Heart right ventricle (tissue), 16 donors: ENCODE data around the gene PIAS2. TPM values are rescaled to one million over a fixed set of nuclear protein-coding genes. Genes with fewer than 3 reads are reported as not detected.
A peak's percentile ranks its signal among the peaks of the same experiment; 100 is the strongest.
"Not testable (repeated sequence)": the region's sequence is repeated elsewhere in the genome, so short reads cannot be mapped to it uniquely, and the experiment has no call there.

Source experiments
- ATAC-seq, 8 donors: fragments of 200-7000 bp; cut with Tn5 transposase; one replicate each; pipeline ENCODE4 v1.9.1; 2020; ENCODE audit warnings: mild to moderate bottlenecking in 8 of 8, moderate library complexity in 8 of 8, moderate number of reproducible peaks in 1 of 8
- DNase-seq, 2 donors: peaks; one replicate each; pipeline ENCODE4 v3.0.0-alpha.2; 2020
- H3K27ac ChIP-seq, 10 donors: fragments of 200-600 bp; sonication (generic) in 2 of 10; one replicate each; pipeline versions ENCODE4 v1.5.0 to v1.8.0; 2020 to 2022; ENCODE audit warnings: mild to moderate bottlenecking in 3 of 10
- H3K27me3 ChIP-seq, 7 donors: fragments of 200-600 bp; one replicate each; pipeline ENCODE4 v1.8.0; 2021 to 2022; ENCODE audit warnings: mild to moderate bottlenecking in 2 of 7
- H3K36me3 ChIP-seq, 9 donors: fragments of 200-600 bp; sonication (generic) in 1 of 9; one replicate each; pipeline versions ENCODE4 v1.5.0 to v1.8.0; 2020 to 2022; ENCODE audit warnings: mild to moderate bottlenecking in 2 of 9
- H3K4me1 ChIP-seq, 9 donors: fragments of 200-600 bp; sonication (generic) in 1 of 9; one replicate each; pipeline versions ENCODE4 v1.5.0 to v1.8.0; 2020 to 2022; ENCODE audit warnings: mild to moderate bottlenecking in 4 of 9
- H3K4me3 ChIP-seq, 10 donors: fragments of 200-600 bp; sonication (generic) in 2 of 10; one replicate each; pipeline versions ENCODE4 v1.5.0 to v1.8.0; 2020 to 2022; ENCODE audit warnings: mild to moderate bottlenecking in 7 of 10, moderate library complexity in 2 of 10
- H3K9me3 ChIP-seq, 11 donors: fragments of 200-600 bp in 10 of 11; sonication (generic) in 2 of 11; one replicate each; pipeline versions ENCODE4 v1.5.0 to v1.8.0; 2013 to 2022; ENCODE audit warnings: mild to moderate bottlenecking in 2 of 11, control low read depth in 1 of 11, moderate library complexity in 1 of 11
- WGBS, 2 donors: extraction: QIAGEN DNeasy Blood & Tissue Kit; methylation state at CpG; one replicate each; pipeline ENCODE4 v1.1.7; 2013; ENCODE audit warnings: inconsistent platforms in 1 of 2; 5-methylcytosine and 5-hydroxymethylcytosine counted together
- intact Hi-C, 10 donors: fragments of 100-400 bp; cut with DNase I; formaldehyde crosslinking; loops; one replicate each; pipeline versions ENCODE4 v1.11.1 to v1.14.2; 2022
- long read RNA-seq, 3 donors: library from polyadenylated mRNA; unstranded; transcript quantifications; one replicate each; pipeline ENCODE4 v2.0.0, GENCODE V29; 2020 to 2021
- polyA plus RNA-seq, 2 donors: library from polyadenylated mRNA; stranded (reverse); fragments of 200-250 nt; gene quantifications; one replicate each; pipeline ENCODE4 v1.2.3, GENCODE V29; 2013
- total RNA-seq, 10 donors: library from RNA; stranded (reverse); fragmentation: NEBNext Ultra II Directional in 3 of 10; extraction: Animal tissue kit (Norgen Biotek cat#: 25700) in 3 of 10; gene quantifications; one replicate each; pipeline versions ENCODE4 v1.2.1 to v1.2.4, GENCODE V29; 2021 to 2023
- TF ChIP-seq, protein P1 (sequence below), 9 donors: fragments of 200-600 bp; sonication (generic) in 2 of 9; IDR thresholded peaks; one replicate each; pipeline versions ENCODE4 v1.5.0 to v1.8.0; 2021 to 2022; ENCODE audit warnings: antibody characterized with exemption in 9 of 9, mild to moderate bottlenecking in 5 of 9, moderate library complexity in 1 of 9
- donor health status: Arrhythmogenic right ventricular cardiomyopathy.
- donor health status: ischemic (EF 13 %, LVEDD 7.1; RV severe dilation, severe dysfunction).
- donor health status: healthy with polysubstance abuse.
- donor health status: DM: no; HTN: yes; CAD: no.
- donor health status: DM: no; HTN: no; CAD: no.
- donor health status: ischemic (EF 25% LVEDD 6.9; RV normal size, moderate dysfunction).
- donor health status: ischemic (EF 25% LVEDD 5.7; RV mildly dilated, moderate dysfunction).
- donor health status: healthy.
- donor health status: DM: yes; HTN: yes; CAD: no.
- donor health status: Ischemic cardiomyopathy.
- donor health status: ischemic (EF 35%, LVEDD 5.7; RV mildly dilated, moderate dysfunction).
- donor health status: nonischemic (EF 11% LVEDD 7.7; RV severe dilation, severe dysfunction).
- donor health status: DM: yes; HTN: yes; CAD: no.
- donor health status: PGD.
- donor health status: ischemic (EF 29% LVEDD 5.4; RV normal size, mild dysfunction).
- donor health status: nonischemic (EF 23%, LVEDD 6.1; RV moderate dilation, normal function).

Gene PIAS2, protein sequence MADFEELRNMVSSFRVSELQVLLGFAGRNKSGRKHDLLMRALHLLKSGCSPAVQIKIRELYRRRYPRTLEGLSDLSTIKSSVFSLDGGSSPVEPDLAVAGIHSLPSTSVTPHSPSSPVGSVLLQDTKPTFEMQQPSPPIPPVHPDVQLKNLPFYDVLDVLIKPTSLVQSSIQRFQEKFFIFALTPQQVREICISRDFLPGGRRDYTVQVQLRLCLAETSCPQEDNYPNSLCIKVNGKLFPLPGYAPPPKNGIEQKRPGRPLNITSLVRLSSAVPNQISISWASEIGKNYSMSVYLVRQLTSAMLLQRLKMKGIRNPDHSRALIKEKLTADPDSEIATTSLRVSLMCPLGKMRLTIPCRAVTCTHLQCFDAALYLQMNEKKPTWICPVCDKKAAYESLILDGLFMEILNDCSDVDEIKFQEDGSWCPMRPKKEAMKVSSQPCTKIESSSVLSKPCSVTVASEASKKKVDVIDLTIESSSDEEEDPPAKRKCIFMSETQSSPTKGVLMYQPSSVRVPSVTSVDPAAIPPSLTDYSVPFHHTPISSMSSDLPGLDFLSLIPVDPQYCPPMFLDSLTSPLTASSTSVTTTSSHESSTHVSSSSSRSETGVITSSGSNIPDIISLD
- total RNA-seq: 10 to 100 TPM; 25.5 to 39.2 (median 34.9) TPM
- polyA plus RNA-seq: 1 to 10 TPM; 3.4 to 6.1 TPM
- long read RNA-seq, donor 1, full-length matches to known transcripts: 14 of 32 reads
- long read RNA-seq, donor 1, partial matches to known transcripts: 5 of 32 reads
- long read RNA-seq, donor 1, other reads (novel, unspliced or antisense): 13 of 32 reads
- long read RNA-seq, donor 2, full-length matches to known transcripts: 16 of 39 reads
- long read RNA-seq, donor 2, partial matches to known transcripts: 4 of 39 reads
- long read RNA-seq, donor 2, other reads (novel, unspliced or antisense): 19 of 39 reads
- long read RNA-seq, donor 3, full-length matches to known transcripts: 13 of 49 reads
- long read RNA-seq, donor 3, partial matches to known transcripts: 10 of 49 reads
- long read RNA-seq, donor 3, other reads (novel, unspliced or antisense): 26 of 49 reads

DNA sequence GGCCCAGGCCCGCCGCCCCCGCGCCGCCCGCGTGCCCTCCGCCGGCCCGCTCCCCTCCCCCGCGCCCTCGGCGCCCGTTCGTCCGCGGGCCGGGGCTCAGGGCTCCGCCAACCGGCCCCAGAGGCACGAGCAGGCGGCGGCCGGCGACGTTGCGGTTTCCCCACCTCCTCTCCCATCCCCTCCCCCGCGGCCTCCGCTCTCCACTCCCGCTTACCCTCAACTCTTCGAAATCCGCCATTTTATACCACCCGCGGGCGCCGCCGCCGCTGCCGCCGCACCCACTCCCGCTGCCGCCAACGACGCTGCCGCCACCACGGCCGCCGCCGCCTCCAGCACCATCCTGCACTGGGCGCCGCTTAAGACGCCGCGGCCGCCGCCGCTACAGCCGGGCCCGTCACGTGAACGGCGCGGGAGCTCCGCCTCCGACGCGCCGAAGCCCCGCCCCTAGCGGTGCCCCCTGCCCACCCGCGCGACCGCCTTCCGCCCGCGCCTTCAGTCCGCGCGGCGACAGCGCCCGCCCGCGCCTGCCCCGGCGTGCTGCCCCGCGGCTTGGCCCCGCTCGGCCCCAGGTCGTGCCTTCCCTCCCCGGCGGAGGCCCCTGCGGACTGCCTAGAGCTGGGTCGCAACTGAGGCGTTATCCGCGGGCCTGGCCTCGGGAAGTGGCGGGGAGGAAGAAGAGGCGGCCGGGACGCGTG is at the start of gene PIAS2, which contains the start of gene KATNAL2:
PIAS2 (minus strand) TSS at position 400 of the 695 bp plus-strand sequence; CDS start at position 238, 162 bp downstream.
KATNAL2 (plus strand) TSS at position 495 of the 695 bp plus-strand sequence. CDS start 29,271 bp downstream, outside the sequence.
- Histone ChIP-seq H3K4me3 (peak within 1 kb of the TSS; percentile 64 to 94 (median 78)), H3K27ac (peak within 1 kb of the TSS; percentile 54 to 94 (median 90)), H3K4me1 (peaks cover 2 to 44% (median 26%) of the 10 kb centered on the region in 9 donors), H3K9me3 (no peaks in the 10 kb centered on the region), H3K36me3 (no peaks in the 10 kb centered on the region), H3K27me3 (no peaks in the 10 kb centered on the region)
- TF ChIP-seq, protein P1, sequence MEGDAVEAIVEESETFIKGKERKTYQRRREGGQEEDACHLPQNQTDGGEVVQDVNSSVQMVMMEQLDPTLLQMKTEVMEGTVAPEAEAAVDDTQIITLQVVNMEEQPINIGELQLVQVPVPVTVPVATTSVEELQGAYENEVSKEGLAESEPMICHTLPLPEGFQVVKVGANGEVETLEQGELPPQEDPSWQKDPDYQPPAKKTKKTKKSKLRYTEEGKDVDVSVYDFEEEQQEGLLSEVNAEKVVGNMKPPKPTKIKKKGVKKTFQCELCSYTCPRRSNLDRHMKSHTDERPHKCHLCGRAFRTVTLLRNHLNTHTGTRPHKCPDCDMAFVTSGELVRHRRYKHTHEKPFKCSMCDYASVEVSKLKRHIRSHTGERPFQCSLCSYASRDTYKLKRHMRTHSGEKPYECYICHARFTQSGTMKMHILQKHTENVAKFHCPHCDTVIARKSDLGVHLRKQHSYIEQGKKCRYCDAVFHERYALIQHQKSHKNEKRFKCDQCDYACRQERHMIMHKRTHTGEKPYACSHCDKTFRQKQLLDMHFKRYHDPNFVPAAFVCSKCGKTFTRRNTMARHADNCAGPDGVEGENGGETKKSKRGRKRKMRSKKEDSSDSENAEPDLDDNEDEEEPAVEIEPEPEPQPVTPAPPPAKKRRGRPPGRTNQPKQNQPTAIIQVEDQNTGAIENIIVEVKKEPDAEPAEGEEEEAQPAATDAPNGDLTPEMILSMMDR (IDR thresholded peaks at IDR 0.05): peak in 2 of 9 donors; percentile 14 to 33
- peak; percentile 92 to 98 (median 95) for ATAC-seq
- 0% methylated on average over 85 to 100 of the region's 107 CpGs for WGBS, 2 donors
- intact Hi-C loops: loop anchor here in 2 of 10 donors (10.0 kb wide), 2 partner anchors 232 to 742 kb away; a partner anchor contains a TSS
- peak; percentile 66 to 85 for DNase-seq

DNA sequence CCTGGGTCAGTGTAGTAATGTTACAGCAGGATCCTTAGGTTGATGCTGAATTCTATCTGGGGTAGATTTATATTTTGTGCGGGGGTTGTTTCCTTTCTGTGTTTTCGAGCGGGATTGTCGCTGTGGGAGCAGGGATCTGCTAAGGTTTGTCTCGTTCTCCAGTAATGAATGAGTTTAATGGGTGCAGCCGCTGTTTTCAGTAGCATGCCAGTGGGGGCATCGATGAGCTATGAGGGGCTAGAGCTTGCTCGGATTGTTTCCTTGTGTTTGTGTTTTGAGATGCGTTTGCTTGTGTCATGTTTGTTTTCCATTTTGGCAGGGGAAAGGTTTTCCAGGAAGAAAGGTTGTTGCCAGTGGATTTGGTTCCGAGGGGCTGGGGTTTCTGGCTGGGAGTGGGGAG is 49.0 kb upstream of the PIAS2 start:
- H3K4me3 ChIP-seq, H3K27ac ChIP-seq, DNase-seq, H3K9me3 ChIP-seq, H3K27me3 ChIP-seq, intact Hi-C loops, H3K36me3 ChIP-seq, ATAC-seq, H3K4me1 ChIP-seq: not testable (repeated sequence)
- WGBS, 2 donors: no CpG with 5 or more reads among the region's 10 CpGs

DNA sequence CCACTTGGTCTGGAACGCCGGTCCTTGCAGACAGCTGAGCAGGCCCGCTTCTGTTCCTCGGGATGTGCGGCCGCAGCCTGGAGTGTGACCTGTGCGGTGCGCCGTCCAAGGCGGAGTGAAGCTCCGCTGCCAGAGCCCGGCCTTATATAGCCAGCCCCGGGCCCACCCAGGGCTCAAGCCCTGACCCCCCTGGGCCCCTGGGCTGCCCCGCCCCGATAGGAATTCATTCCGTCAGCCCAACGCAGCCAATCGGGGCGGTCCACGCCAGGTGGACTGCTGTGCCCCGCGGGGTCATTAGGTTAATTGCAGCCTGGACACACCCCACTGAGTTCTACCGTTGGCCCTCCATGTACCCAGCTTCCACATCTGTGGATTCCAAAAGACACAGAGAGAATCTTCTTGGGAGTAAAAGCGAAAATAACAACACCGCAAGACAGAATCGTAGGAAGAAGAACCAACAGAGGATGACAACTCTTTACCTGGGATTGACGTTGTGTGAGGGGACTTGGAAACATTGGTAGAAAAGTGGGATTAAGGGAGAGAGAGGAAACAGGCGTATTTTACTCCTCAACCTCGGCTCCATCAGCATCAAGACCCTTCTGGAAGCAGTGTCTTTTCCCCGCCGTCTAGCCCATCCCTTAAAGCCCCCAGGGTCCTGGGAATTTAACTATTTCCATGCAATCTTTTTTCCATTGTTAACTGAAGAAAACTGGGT is 47.4 kb upstream of the PIAS2 start:
- H3K9me3 ChIP-seq, intact Hi-C loops, H3K27ac ChIP-seq, H3K27me3 ChIP-seq, DNase-seq, H3K36me3 ChIP-seq, H3K4me1 ChIP-seq, H3K4me3 ChIP-seq: not testable (repeated sequence)
- ATAC-seq: peak; percentile 21 to 75 (median 32)
- 91% methylated on average over 8 of the region's 31 CpGs; no CpG with 5 or more reads in 1 of the 2 donors for WGBS, 2 donors

DNA sequence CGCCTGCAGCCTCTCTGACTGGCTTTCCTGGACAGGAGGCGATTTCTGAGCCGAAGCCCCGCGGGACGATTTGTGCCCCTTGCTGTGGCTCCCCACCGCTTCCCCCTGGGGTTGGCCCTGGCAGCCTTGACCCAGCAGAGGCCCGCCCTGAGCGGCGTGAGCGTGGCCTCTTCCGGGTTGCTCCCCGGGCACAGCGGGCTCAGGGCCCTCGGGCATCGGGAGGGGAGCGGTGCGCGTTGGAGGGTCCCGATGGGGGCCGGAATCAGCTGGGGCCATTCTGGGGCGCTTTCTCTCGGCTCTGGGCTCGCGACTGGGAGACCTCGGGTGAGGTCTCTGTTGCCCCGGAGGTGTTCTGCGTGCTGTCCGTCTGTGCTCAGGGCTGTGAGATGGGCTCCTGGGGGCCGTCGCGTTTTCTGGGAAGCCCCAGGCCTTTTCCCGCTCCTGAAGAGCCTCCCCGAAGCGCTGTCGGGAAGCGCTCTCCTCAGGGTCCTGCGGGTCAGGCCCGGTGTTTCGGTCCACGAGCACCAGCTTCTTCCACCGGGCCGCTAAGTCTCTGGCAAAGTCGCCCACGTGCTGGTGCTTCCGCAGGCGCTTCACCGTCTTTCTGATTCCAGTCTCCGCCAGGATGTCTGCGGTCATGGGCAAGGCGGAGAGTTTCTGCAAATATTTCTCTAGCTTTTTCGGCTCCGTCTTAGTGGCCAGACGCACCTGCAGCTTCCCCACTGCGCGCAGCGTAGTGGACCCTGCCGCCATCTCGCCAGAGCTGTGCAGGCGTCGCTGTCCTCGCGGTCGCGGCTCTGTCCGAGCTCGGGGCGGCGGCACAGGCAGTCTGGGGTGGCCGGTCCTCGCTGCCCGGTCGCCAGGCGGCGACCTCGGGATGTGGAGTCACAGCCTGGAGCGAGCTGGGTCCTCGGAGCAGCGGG is 46.6 kb upstream of the PIAS2 start:
- H3K27me3 ChIP-seq, H3K27ac ChIP-seq, H3K4me3 ChIP-seq, H3K36me3 ChIP-seq, intact Hi-C loops, DNase-seq, H3K9me3 ChIP-seq, H3K4me1 ChIP-seq: not testable (repeated sequence)
- WGBS, 2 donors: no CpG with 5 or more reads among the region's 79 CpGs
- ATAC-seq: peak in 7 of 8 donors; percentile 15 to 79 (median 34)
